Measurements from ENCODE around the gene KLK3. TPM values are rescaled to one million over a fixed set of nuclear protein-coding genes. Genes with fewer than 3 reads are reported as not detected.

The KLK3 gene
- total RNA-seq, 1 experiment from 2014 or later = not detected

GRCh38 chr19:50861496-50862286 is 7.0 kb downstream of the KLK3 start:
- no peak overlapping the region for H3K4me2 ChIP-seq (ENCODE audit: low read length)
- H3K9ac ChIP-seq (ENCODE audit: low read length) = no peak overlapping the region
- TF ChIP-seq EZH2phosphoT487 (IDR thresholded peaks at IDR 0.05; ENCODE audit: borderline replicate concordance, low read length) (no peak), CTCF (conservative IDR thresholded peaks at IDR 0.05; ENCODE audit: low read depth, low read length) (no peak), EZH2 (IDR thresholded peaks at IDR 0.05; ENCODE audit: low read length, unreplicated experiment) (no peak)
- no peak overlapping the region for H2AFZ ChIP-seq (ENCODE audit: low read length)
- no peak overlapping the region for H3K27ac ChIP-seq (ENCODE audit: low read length)
- peaks cover 89% of the 10 kb centered on the region for H3K27me3 ChIP-seq (ENCODE audit: low read length)
- no TSS peak for BruUV-seq (replicated peaks)
- ChIA-PET CTCF (no interaction called here), POLR2A (ENCODE audit: unreplicated experiment) (no interaction called here)
- no peak for ATAC-seq
- intact Hi-C loops (cut with micrococcal nuclease) = no loop called here
- H3K4me3 ChIP-seq (ENCODE audit: low read length) = no peak overlapping the region
- H3K79me2 ChIP-seq (ENCODE audit: low read length) = no peaks in the 10 kb centered on the region
- no peaks in the 10 kb centered on the region for H3K4me1 ChIP-seq (ENCODE audit: insufficient read depth, low read length)
- H3K9me2 ChIP-seq (replicated peaks; ENCODE audit: low read length) = no peaks in the 10 kb centered on the region
- H3K9me3 ChIP-seq (ENCODE audit: low read length) = no peaks in the 10 kb centered on the region
- no peak for DNase-seq
- H3F3A ChIP-seq (ENCODE audit: low read length, unreplicated experiment) = no peaks in the 10 kb centered on the region
- H3K36me3 ChIP-seq (ENCODE audit: low read depth, low read length) = no peaks in the 10 kb centered on the region
- no peaks in the 10 kb centered on the region for H4K20me1 ChIP-seq (ENCODE audit: low read length)

- H3K79me2 ChIP-seq (ENCODE audit: low read length) = no peaks in the 10 kb centered on the region
- no peak overlapping the region for H2AFZ ChIP-seq (ENCODE audit: low read length)
- no peak overlapping the region for H3K9ac ChIP-seq (ENCODE audit: low read length)
- no peak for DNase-seq
- POLR2A ChIA-PET (ENCODE audit: unreplicated experiment) = no interaction called here
- H3K4me1 ChIP-seq (ENCODE audit: insufficient read depth, low read length) = no peaks in the 10 kb centered on the region
- TF ChIP-seq EZH2 (IDR thresholded peaks at IDR 0.05; ENCODE audit: low read length, unreplicated experiment) = no peak
- no peak for TF ChIP-seq CTCF (conservative IDR thresholded peaks at IDR 0.05; ENCODE audit: low read depth, low read length)
- no peak for TF ChIP-seq EZH2phosphoT487 (IDR thresholded peaks at IDR 0.05; ENCODE audit: borderline replicate concordance, low read length)
- H3K9me2 ChIP-seq (replicated peaks; ENCODE audit: low read length) = no peaks in the 10 kb centered on the region
- no peaks in the 10 kb centered on the region for H4K20me1 ChIP-seq (ENCODE audit: low read length)
- no peaks in the 10 kb centered on the region for H3K9me3 ChIP-seq (ENCODE audit: low read length)
- no peaks in the 10 kb centered on the region for H3K36me3 ChIP-seq (ENCODE audit: low read depth, low read length)
- no peak for ATAC-seq
- no peak overlapping the region for H3K4me2 ChIP-seq (ENCODE audit: low read length)
- peaks cover 97% of the 10 kb centered on the region for H3K27me3 ChIP-seq (ENCODE audit: low read length)
- intact Hi-C loops (cut with micrococcal nuclease) = no loop called here
- no peak overlapping the region for H3K4me3 ChIP-seq (ENCODE audit: low read length)
- CTCF ChIA-PET = no interaction called here
- BruUV-seq (replicated peaks) = no TSS peak
- no peaks in the 10 kb centered on the region for H3F3A ChIP-seq (ENCODE audit: low read length, unreplicated experiment)
- no peak overlapping the region for H3K27ac ChIP-seq (ENCODE audit: low read length)
Measured at GRCh38 chr19:50869479-50869878, 14.8 kb downstream of the KLK3 start.

GRCh38 chr19:50870417-50871089 is 15.8 kb downstream of the KLK3 start:
- POLR2A ChIA-PET (ENCODE audit: unreplicated experiment) = no interaction called here
- Histone ChIP-seq H3K27me3 (ENCODE audit: low read length) (peaks cover 100% of the 10 kb centered on the region), H3K4me1 (ENCODE audit: insufficient read depth, low read length) (no peaks in the 10 kb centered on the region), H2AFZ (ENCODE audit: low read length) (no peak overlapping the region), H3K79me2 (ENCODE audit: low read length) (no peaks in the 10 kb centered on the region), H3K4me2 (ENCODE audit: low read length) (no peak overlapping the region), H4K20me1 (ENCODE audit: low read length) (no peaks in the 10 kb centered on the region), H3K9ac (ENCODE audit: low read length) (no peak overlapping the region), H3K4me3 (ENCODE audit: low read length) (no peak overlapping the region), H3K9me3 (ENCODE audit: low read length) (no peaks in the 10 kb centered on the region), H3K9me2 (replicated peaks; ENCODE audit: low read length) (no peaks in the 10 kb centered on the region), H3K36me3 (ENCODE audit: low read depth, low read length) (no peaks in the 10 kb centered on the region), H3K27ac (ENCODE audit: low read length) (no peak overlapping the region), H3F3A (ENCODE audit: low read length, unreplicated experiment) (no peaks in the 10 kb centered on the region)
- DNase-seq (no peak), ATAC-seq (no peak)
- CTCF ChIA-PET = no interaction called here
- intact Hi-C loops (cut with micrococcal nuclease) = no loop called here
- no peak for TF ChIP-seq EZH2 (IDR thresholded peaks at IDR 0.05; ENCODE audit: low read length, unreplicated experiment)
- TF ChIP-seq EZH2phosphoT487 (IDR thresholded peaks at IDR 0.05; ENCODE audit: borderline replicate concordance, low read length) = no peak
- BruUV-seq (replicated peaks) = no TSS peak
